ENCODE data around the gene SHD.

DNA sequence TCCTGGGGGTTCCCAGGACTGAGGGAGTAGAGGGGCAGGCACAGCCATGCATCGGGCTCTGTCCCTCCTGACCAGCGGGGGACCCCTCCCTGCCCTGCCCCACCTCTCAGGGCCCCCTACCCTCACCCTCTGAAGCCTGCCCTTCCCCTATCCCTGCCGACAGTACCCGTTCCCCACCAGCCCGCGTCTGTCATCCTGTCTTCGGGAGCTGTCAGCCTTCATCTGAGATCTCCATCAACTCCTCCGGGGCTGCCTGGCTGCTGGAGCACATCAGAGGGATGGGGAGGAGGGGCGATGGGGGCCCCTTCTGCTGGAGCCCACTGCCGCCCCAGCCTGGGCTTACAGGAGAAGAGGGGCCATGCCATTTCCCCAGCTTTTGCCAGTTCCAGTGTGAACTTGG lies 6.2 kb upstream of the SHD start:
- no peak for TF ChIP-seq CTCF (IDR thresholded peaks at IDR 0.05; ENCODE audit: poor library complexity)
- no peak for TF ChIP-seq EZH2phosphoT487 (IDR thresholded peaks at IDR 0.05; ENCODE audit: low read depth, severe bottlenecking, unreplicated experiment)
- no peak for TF ChIP-seq EZH2 (IDR thresholded peaks at IDR 0.05; ENCODE audit: borderline replicate concordance)

Data from hepatocyte (in vitro differentiated cells).